Neural cell (in vitro differentiated cells): ENCODE measurements around the gene TBX5. TPM values are rescaled to one million over a fixed set of nuclear protein-coding genes. Genes with fewer than 3 reads are reported as not detected.

ENCODE experiments used
- H2AFZ ChIP-seq: fragments of 200-600, 300-800 bp; sonication (generic), shearing (Covaris generic); 2 replicates; pipeline ENCODE4 v1.6.0; 2014; ENCODE audit warnings: low read depth, mild to moderate bottlenecking, antibody characterized with exemption, low read length, moderate library complexity
- H3F3A ChIP-seq: fragments of 200-600 bp; shearing (Covaris generic); 2 replicates; pipeline ENCODE4 v1.6.1; 2016; ENCODE audit warnings: mild to moderate bottlenecking, moderate library complexity, mixed read lengths, antibody characterized with exemption, low read length; ENCODE audit not compliant: insufficient read depth, poor library complexity, severe bottlenecking
- H3K27ac ChIP-seq: fragments of 200-600, 300-800 bp; sonication (generic), shearing (Covaris generic); 2 replicates; pipeline ENCODE4 v1.5.1; 2014; ENCODE audit warnings: mild to moderate bottlenecking, low read length, moderate library complexity
- H3K27me3 ChIP-seq: fragments of 300-800, 200-600 bp; sonication (generic), shearing (Covaris generic); 2 replicates; pipeline ENCODE4 v1.6.0; 2014; ENCODE audit warnings: mild to moderate bottlenecking, low read depth, low read length, moderate library complexity; ENCODE audit not compliant: insufficient read depth
- H3K36me3 ChIP-seq: fragments of 300-800, 200-600 bp; sonication (generic), shearing (Covaris generic); 2 replicates; pipeline ENCODE4 v1.5.1; 2014; ENCODE audit warnings: mild to moderate bottlenecking, antibody characterized with exemption, low read length, moderate library complexity; ENCODE audit not compliant: insufficient read depth
- H3K4me2 ChIP-seq: fragments of 300-800, 200-600 bp; sonication (generic), shearing (Covaris generic); 2 replicates; pipeline ENCODE4 v1.6.0; 2014; ENCODE audit warnings: mild to moderate bottlenecking, low read length
- H3K4me3 ChIP-seq: fragments of 300-800, 200-600 bp; sonication (generic), shearing (Covaris generic); 2 replicates; pipeline ENCODE4 v1.5.1; 2014; ENCODE audit warnings: mild to moderate bottlenecking, low read length, moderate library complexity
- H3K79me2 ChIP-seq: fragments of 200-600 bp; shearing (Covaris generic); replicated peaks from 2 replicates; pipeline ENCODE4 v1.6.0; 2014; ENCODE audit warnings: mild to moderate bottlenecking, low read length, moderate library complexity; ENCODE audit not compliant: insufficient read depth
- H3K9ac ChIP-seq: fragments of 300-800, 200-600 bp; sonication (generic), shearing (Covaris generic); 2 replicates; pipeline ENCODE4 v1.6.1; 2016; ENCODE audit warnings: mild to moderate bottlenecking, low read length, mixed read lengths
- H3K9me2 ChIP-seq: fragments of 200-600 bp; shearing (Covaris generic); 2 replicates; pipeline ENCODE4 v1.6.1; 2016; ENCODE audit warnings: mild to moderate bottlenecking, low read length, mixed read lengths; ENCODE audit not compliant: insufficient read depth
- H3K9me3 ChIP-seq: fragments of 200-600, 300-800 bp; sonication (generic), shearing (Covaris generic); 2 replicates; pipeline ENCODE4 v1.6.1; 2016; ENCODE audit warnings: mild to moderate bottlenecking, mixed run types, low read length, moderate library complexity, mixed read lengths
- H4K20me1 ChIP-seq: fragments of 200-600 bp; shearing (Covaris generic); 2 replicates; pipeline ENCODE4 v1.6.1; 2016; ENCODE audit warnings: mild to moderate bottlenecking, mixed run types; ENCODE audit not compliant: insufficient read depth
- CTCF ChIP-seq: fragments of 450-650 bp; IDR thresholded peaks from 2 replicates; pipeline ENCODE4 v1.5.1; 2014; ENCODE audit warnings: antibody characterized with exemption, mild to moderate bottlenecking, moderate library complexity; ENCODE audit not compliant: poor library complexity, severe bottlenecking
- EP300 ChIP-seq: fragments of 450-650 bp; conservative IDR thresholded peaks from 2 replicates; pipeline ENCODE4 v1.6.1; 2014; ENCODE audit warnings: antibody characterized with exemption, mild to moderate bottlenecking, moderate library complexity; ENCODE audit not compliant: poor library complexity, severe bottlenecking
- EZH2 ChIP-seq: fragments of 200-600, 300-800 bp; shearing (Covaris generic), sonication (generic); IDR thresholded peaks from 2 replicates; pipeline ENCODE4 v1.6.1; 2014; ENCODE audit warnings: antibody characterized with exemption, low read length, borderline replicate concordance, mild to moderate bottlenecking; ENCODE audit not compliant: insufficient read depth, poor library complexity, severe bottlenecking
- MXI1 ChIP-seq: fragments of 450-650 bp; conservative IDR thresholded peaks from 2 replicates; pipeline ENCODE4 v1.6.1; 2014; ENCODE audit warnings: antibody characterized with exemption, mild to moderate bottlenecking; ENCODE audit not compliant: poor library complexity, severe bottlenecking
- POLR2AphosphoS5 ChIP-seq: IDR thresholded peaks from 2 replicates; pipeline ENCODE4 v1.6.1; 2012
- RAD21 ChIP-seq: fragments of 450-650 bp; conservative IDR thresholded peaks from 2 replicates; pipeline ENCODE4 v1.6.1; 2014; ENCODE audit warnings: antibody characterized with exemption, mild to moderate bottlenecking, moderate library complexity
- REST ChIP-seq: IDR thresholded peaks from 2 replicates; pipeline ENCODE4 v1.6.1; 2012; ENCODE audit warnings: borderline replicate concordance
- SMC3 ChIP-seq: fragments of 450-650 bp; conservative IDR thresholded peaks from 2 replicates; pipeline ENCODE4 v1.6.1; 2014; ENCODE audit warnings: antibody characterized with exemption, mild to moderate bottlenecking, moderate library complexity; ENCODE audit not compliant: poor library complexity
- TAF1 ChIP-seq: IDR thresholded peaks from 2 replicates; pipeline ENCODE4 v1.6.1; 2012; ENCODE audit warnings: low read depth
- polyA plus RNA-seq: library from polyadenylated mRNA; depleted of rRNA; stranded (reverse); fragments of >200 nt; gene quantifications from 2 replicates; pipeline ENCODE4 v1.2.3, GENCODE V29; 2014

TBX5 gene
- polyA plus RNA-seq, 1 donor from 2014 or later, result not detected

GRCh38 chr12:114430306-114430705 is 24.4 kb upstream of the TBX5 start:
- Histone ChIP-seq H3K4me2 (no peak overlapping the region), H3K4me3 (no peak overlapping the region), H2AFZ (no peak overlapping the region), H3K9me3 (no peaks in the 10 kb centered on the region), H3K79me2 (no peaks in the 10 kb centered on the region), H3K36me3 (no peaks in the 10 kb centered on the region), H4K20me1 (no peaks in the 10 kb centered on the region), H3K9ac (no peak overlapping the region), H3K27me3 (peaks cover 82% of the 10 kb centered on the region), H3F3A (no peaks in the 10 kb centered on the region), H3K9me2 (no peaks in the 10 kb centered on the region), H3K27ac (no peak overlapping the region)
- no peak for TF ChIP-seq SMC3
- TF ChIP-seq TAF1, result no peak
- no peak for TF ChIP-seq CTCF
- TF ChIP-seq RAD21, result no peak
- TF ChIP-seq REST, result no peak
- no peak for TF ChIP-seq POLR2AphosphoS5
- TF ChIP-seq EZH2, result no peak
- no peak for TF ChIP-seq MXI1
- TF ChIP-seq EP300, result no peak

- Histone ChIP-seq H3K9me3 (no peaks in the 10 kb centered on the region), H3K9ac (no peak overlapping the region), H3F3A (no peaks in the 10 kb centered on the region), H3K36me3 (no peaks in the 10 kb centered on the region), H3K79me2 (no peaks in the 10 kb centered on the region), H2AFZ (no peak overlapping the region), H3K27ac (no peak overlapping the region), H3K4me2 (no peak overlapping the region), H4K20me1 (no peaks in the 10 kb centered on the region), H3K9me2 (no peaks in the 10 kb centered on the region), H3K27me3 (peaks cover 77% of the 10 kb centered on the region), H3K4me3 (no peak overlapping the region)
- no peak for TF ChIP-seq MXI1
- TF ChIP-seq EP300, result no peak
- no peak for TF ChIP-seq SMC3
- TF ChIP-seq POLR2AphosphoS5, result no peak
- TF ChIP-seq TAF1, result no peak
- TF ChIP-seq RAD21, result no peak
- no peak for TF ChIP-seq CTCF
- TF ChIP-seq EZH2, result no peak
- TF ChIP-seq REST, result no peak
These were observed 19.2 kb upstream of the TBX5 start for GRCh38 chr12:114425031-114425626.
